Measurements from ENCODE around the gene FMC1.

- TF ChIP-seq CTCF (IDR thresholded peaks at IDR 0.05): no peak
- no peak for TF ChIP-seq POLR2A (IDR thresholded peaks at IDR 0.05)
Observed at GRCh38 chr7:139294951-139295575, 46.1 kb upstream of the FMC1 start.
